Stomach (tissue), 4 donors: Measurements from ENCODE around the gene PARP8.

Experiments
- EP300 ChIP-seq: sonication (generic); formaldehyde crosslinking; IDR thresholded peaks from one replicate; pipeline ENCODE4 v1.6.1; 2017; ENCODE audit warnings: antibody characterized with exemption
- POLR2AphosphoS5 ChIP-seq, 3 donors: sonication (generic); formaldehyde crosslinking; IDR thresholded peaks; one replicate each; pipeline ENCODE4 v1.6.1; 2016; ENCODE audit warnings: antibody characterized with exemption in 3 of 3
- TF ChIP-seq, protein P1 (sequence below), 7 experiments: fragments of 450-650 bp in 4 of 7; fragments of 200-600 bp in 3 of 7; sonication (generic) in 3 of 7; IDR thresholded peaks; one replicate each; pipeline ENCODE4 v1.5.1; 2016 to 2019; ENCODE audit warnings: antibody characterized with exemption in 7 of 7, control low read depth in 2 of 7, mild to moderate bottlenecking in 1 of 7

DNA sequence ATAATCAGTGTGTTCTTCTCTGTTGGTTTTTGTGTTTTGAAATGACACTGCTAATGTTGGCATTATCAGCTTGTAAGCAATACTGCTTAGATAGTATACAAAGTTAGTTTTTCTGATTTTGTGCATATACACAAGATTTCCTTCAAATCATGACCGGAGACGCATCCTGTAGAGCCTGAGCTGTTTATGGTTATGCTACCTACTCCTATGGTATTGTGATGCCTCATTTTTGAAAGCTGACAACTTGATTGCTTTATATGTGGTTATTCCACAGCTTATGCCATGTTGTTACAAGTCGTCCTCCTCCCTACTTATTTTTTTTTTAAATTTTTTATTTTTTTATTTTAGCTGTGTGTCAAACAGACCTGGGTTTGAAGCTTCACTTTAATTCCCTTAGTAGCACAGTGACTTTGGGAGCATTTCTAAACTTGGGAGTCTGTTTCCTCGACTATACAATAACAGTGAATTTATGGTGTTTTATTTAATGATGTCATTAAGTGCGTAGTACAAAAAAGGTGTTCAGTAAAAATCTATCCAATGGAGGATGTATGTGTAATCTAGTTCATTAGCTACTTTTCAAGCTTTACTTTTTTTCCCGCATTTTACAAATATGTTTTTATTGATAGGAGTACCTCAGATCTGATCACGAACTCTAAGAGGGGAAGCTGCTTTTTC, 59.5 kb downstream of the PARP8 start:
- TF ChIP-seq, protein P1, sequence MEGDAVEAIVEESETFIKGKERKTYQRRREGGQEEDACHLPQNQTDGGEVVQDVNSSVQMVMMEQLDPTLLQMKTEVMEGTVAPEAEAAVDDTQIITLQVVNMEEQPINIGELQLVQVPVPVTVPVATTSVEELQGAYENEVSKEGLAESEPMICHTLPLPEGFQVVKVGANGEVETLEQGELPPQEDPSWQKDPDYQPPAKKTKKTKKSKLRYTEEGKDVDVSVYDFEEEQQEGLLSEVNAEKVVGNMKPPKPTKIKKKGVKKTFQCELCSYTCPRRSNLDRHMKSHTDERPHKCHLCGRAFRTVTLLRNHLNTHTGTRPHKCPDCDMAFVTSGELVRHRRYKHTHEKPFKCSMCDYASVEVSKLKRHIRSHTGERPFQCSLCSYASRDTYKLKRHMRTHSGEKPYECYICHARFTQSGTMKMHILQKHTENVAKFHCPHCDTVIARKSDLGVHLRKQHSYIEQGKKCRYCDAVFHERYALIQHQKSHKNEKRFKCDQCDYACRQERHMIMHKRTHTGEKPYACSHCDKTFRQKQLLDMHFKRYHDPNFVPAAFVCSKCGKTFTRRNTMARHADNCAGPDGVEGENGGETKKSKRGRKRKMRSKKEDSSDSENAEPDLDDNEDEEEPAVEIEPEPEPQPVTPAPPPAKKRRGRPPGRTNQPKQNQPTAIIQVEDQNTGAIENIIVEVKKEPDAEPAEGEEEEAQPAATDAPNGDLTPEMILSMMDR (IDR thresholded peaks at IDR 0.05) = no peak
- no peak for TF ChIP-seq EP300
- no peak for TF ChIP-seq POLR2AphosphoS5 (IDR thresholded peaks at IDR 0.05)
